H1 (cell line): Measurements from ENCODE around the gene STK32C.
A peak's percentile ranks its signal among the peaks of the same experiment; 100 is the strongest.

ENCODE experiments used
- CHD2 ChIP-seq: IDR thresholded peaks from 2 replicates; pipeline ENCODE4 v1.6.1; 2012; ENCODE audit warnings: low read length, improper control_type of control experiment
- CREB1 ChIP-seq: IDR thresholded peaks from 2 replicates; pipeline ENCODE4 v1.6.1; 2012; ENCODE audit warnings: inconsistent platforms
- TF ChIP-seq, protein P1 (sequence below), 3 experiments: IDR thresholded peaks; 1 replicate in 2 of 3; 2 replicates in 1 of 3; pipeline versions ENCODE4 v1.5.1 to v1.6.1; 2011; ENCODE audit warnings: low read length in 3 of 3, mild to moderate bottlenecking in 3 of 3, inconsistent platforms in 2 of 3, low read depth in 1 of 3, moderate library complexity in 1 of 3; ENCODE audit not compliant: insufficient read depth in 1 of 3; ENCODE audit errors: control extremely low read depth in 1 of 3

DNA sequence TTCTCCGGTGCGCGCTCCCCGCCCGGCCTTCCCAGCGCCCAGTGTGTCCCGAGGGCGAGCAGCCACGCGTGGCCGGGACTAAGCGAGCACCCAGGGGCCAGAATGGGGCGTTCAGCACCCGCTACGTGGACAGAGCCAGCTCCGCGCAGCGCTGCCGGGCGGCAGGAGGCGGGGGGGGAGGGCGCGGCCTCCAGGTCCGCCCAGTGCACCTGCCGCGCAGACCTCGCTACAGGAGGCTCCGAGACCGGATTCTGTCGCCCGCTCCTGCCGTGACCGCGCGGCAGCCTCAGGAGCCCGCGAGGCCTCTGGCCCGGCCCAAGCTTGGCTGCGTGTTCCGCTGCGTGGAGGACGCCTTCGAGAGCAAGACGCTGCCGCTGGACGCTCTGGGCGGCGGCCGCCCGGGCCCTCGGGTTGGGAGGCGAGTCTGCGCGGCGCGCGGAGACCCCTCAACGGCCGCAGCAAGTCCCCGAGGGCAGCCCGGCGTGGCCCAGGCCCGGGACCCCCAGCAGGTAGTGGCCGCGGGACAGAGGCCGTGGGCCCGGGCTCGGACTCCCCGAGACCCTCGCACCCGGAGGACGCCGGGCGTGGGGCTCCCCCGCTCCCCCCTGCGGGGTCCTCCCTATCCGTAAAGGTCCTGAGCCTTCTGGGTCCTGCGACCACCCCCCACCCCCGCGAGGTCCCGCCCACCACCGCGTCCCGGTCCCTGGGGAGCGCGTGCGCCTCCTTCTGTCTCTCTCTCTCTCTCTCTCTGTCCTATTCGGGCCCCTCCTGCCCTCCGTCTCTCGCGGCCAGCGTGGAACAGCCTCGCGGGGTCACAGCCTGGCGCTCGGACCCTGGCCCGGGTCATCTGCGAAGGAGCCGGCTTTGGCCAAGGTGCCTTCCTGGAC, 121.9 kb downstream of the STK32C start:
- TF ChIP-seq CREB1, result peak; percentile 30; the same call in 1 of the 2 replicates
- TF ChIP-seq, protein P1, sequence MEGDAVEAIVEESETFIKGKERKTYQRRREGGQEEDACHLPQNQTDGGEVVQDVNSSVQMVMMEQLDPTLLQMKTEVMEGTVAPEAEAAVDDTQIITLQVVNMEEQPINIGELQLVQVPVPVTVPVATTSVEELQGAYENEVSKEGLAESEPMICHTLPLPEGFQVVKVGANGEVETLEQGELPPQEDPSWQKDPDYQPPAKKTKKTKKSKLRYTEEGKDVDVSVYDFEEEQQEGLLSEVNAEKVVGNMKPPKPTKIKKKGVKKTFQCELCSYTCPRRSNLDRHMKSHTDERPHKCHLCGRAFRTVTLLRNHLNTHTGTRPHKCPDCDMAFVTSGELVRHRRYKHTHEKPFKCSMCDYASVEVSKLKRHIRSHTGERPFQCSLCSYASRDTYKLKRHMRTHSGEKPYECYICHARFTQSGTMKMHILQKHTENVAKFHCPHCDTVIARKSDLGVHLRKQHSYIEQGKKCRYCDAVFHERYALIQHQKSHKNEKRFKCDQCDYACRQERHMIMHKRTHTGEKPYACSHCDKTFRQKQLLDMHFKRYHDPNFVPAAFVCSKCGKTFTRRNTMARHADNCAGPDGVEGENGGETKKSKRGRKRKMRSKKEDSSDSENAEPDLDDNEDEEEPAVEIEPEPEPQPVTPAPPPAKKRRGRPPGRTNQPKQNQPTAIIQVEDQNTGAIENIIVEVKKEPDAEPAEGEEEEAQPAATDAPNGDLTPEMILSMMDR (IDR thresholded peaks at IDR 0.05; ENCODE audit: control extremely low read depth in 1 of 3, insufficient read depth in 1 of 3, low read depth in 1 of 3, low read length in 3 of 3), result no peak
- no peak for TF ChIP-seq CHD2
